GM18861 (cell line): ENCODE data around the gene CAMSAP2.

Source experiments
- ATAC-seq: cut with Tn5 transposase; IDR thresholded peaks from one replicate; pipeline ENCODE4 v1.9.1; 2021; ENCODE audit not compliant: unreplicated experiment

CAMSAP2 gene

GRCh38 chr1:200875416-200875815 is 136.7 kb downstream of the CAMSAP2 start:
- ATAC-seq, result no peak

GRCh38 chr1:200877010-200877409 is 138.3 kb downstream of the CAMSAP2 start:
- no peak for ATAC-seq

GRCh38 chr1:200877839-200878551 is 139.3 kb downstream of the CAMSAP2 start:
- ATAC-seq, result peak; percentile 81

- peak; percentile 53 for ATAC-seq
Measured at GRCh38 chr1:200880212-200880611, 141.5 kb downstream of the CAMSAP2 start.

GRCh38 chr1:200883118-200883517 is 144.4 kb downstream of the CAMSAP2 start:
- no peak for ATAC-seq

GRCh38 chr1:200885623-200886402 is 147.1 kb downstream of the CAMSAP2 start:
- ATAC-seq, result no peak

- ATAC-seq, result no peak
Measured at GRCh38 chr1:200886594-200886993, 147.9 kb downstream of the CAMSAP2 start.

- ATAC-seq, result no peak
Measured at GRCh38 chr1:200887036-200887435, 148.3 kb downstream of the CAMSAP2 start.

- ATAC-seq, result no peak
Measured at GRCh38 chr1:200887772-200888348, 149.2 kb downstream of the CAMSAP2 start.

GRCh38 chr1:200888349-200888838 is 149.7 kb downstream of the CAMSAP2 start:
- ATAC-seq, result peak; percentile 85

GRCh38 chr1:200889571-200889970 is 150.9 kb downstream of the CAMSAP2 start:
- no peak for ATAC-seq

GRCh38 chr1:200890027-200890426 is 151.3 kb downstream of the CAMSAP2 start:
- ATAC-seq, result no peak

- no peak for ATAC-seq
Measured at GRCh38 chr1:200890818-200891773, 152.4 kb downstream of the CAMSAP2 start.

GRCh38 chr1:200891774-200892157 is 153.1 kb downstream of the CAMSAP2 start:
- ATAC-seq, result no peak

GRCh38 chr1:200892546-200892945 is 153.9 kb downstream of the CAMSAP2 start:
- no peak for ATAC-seq

GRCh38 chr1:200892958-200893357 is 154.3 kb downstream of the CAMSAP2 start:
- ATAC-seq, result no peak

GRCh38 chr1:200893411-200893901 is 154.8 kb downstream of the CAMSAP2 start:
- no peak for ATAC-seq

- no peak for ATAC-seq
Measured at GRCh38 chr1:200894712-200895442, 156.2 kb downstream of the CAMSAP2 start, which contains the start of gene INAVA. Gene INAVA, plus strand, starts transcription at chr1:200894900. Its CDS starts 3,501 bp downstream, at chr1:200898401.

- no peak for ATAC-seq
Measured at GRCh38 chr1:200895443-200895789, 156.7 kb downstream of the CAMSAP2 start.
